Neural cell (in vitro differentiated cells): ENCODE measurements around the gene KRT82.

Source experiments
- CTCF ChIP-seq: fragments of 450-650 bp; IDR thresholded peaks from 2 replicates; pipeline ENCODE4 v1.5.1; 2014; ENCODE audit warnings: antibody characterized with exemption, mild to moderate bottlenecking, moderate library complexity; ENCODE audit not compliant: poor library complexity, severe bottlenecking
- EZH2 ChIP-seq: fragments of 200-600, 300-800 bp; shearing (Covaris generic), sonication (generic); IDR thresholded peaks from 2 replicates; pipeline ENCODE4 v1.6.1; 2014; ENCODE audit warnings: antibody characterized with exemption, low read length, borderline replicate concordance, mild to moderate bottlenecking; ENCODE audit not compliant: insufficient read depth, poor library complexity, severe bottlenecking
- MXI1 ChIP-seq: fragments of 450-650 bp; conservative IDR thresholded peaks from 2 replicates; pipeline ENCODE4 v1.6.1; 2014; ENCODE audit warnings: antibody characterized with exemption, mild to moderate bottlenecking; ENCODE audit not compliant: poor library complexity, severe bottlenecking
- POLR2AphosphoS5 ChIP-seq: IDR thresholded peaks from 2 replicates; pipeline ENCODE4 v1.6.1; 2012
- RAD21 ChIP-seq: fragments of 450-650 bp; conservative IDR thresholded peaks from 2 replicates; pipeline ENCODE4 v1.6.1; 2014; ENCODE audit warnings: antibody characterized with exemption, mild to moderate bottlenecking, moderate library complexity

GRCh38 chr12:52355176-52355575, 51.0 kb downstream of the KRT82 start:
- TF ChIP-seq POLR2AphosphoS5 (no peak), MXI1 (no peak), CTCF (no peak), RAD21 (no peak), EZH2 (no peak)
